Esophagus muscularis mucosa (tissue), 4 donors: Measurements from ENCODE around the gene SAXO1.

Source experiments
- CTCF ChIP-seq, 3 experiments: fragments of 200-600 bp in 2 of 3; fragments of 450-650 bp in 1 of 3; sonication (generic) in 2 of 3; IDR thresholded peaks; one replicate each; pipeline ENCODE4 v1.5.1; 2017 to 2019; ENCODE audit warnings: antibody characterized with exemption in 3 of 3, mild to moderate bottlenecking in 2 of 3, moderate library complexity in 1 of 3
- EP300 ChIP-seq: sonication (generic); formaldehyde crosslinking; IDR thresholded peaks from one replicate; pipeline ENCODE4 v1.6.1; 2017; ENCODE audit warnings: antibody characterized with exemption
- POLR2A ChIP-seq: fragments of 450-650 bp; IDR thresholded peaks from one replicate; pipeline ENCODE4 v1.6.1; 2017; ENCODE audit warnings: antibody characterized with exemption, moderate library complexity, mild to moderate bottlenecking, low read depth
- POLR2AphosphoS5 ChIP-seq, 2 donors: sonication (generic); formaldehyde crosslinking; IDR thresholded peaks; one replicate each; pipeline ENCODE4 v1.6.1; 2017; ENCODE audit warnings: antibody characterized with exemption in 2 of 2

- no peak for TF ChIP-seq CTCF (IDR thresholded peaks at IDR 0.05)
- TF ChIP-seq POLR2A: no peak
- no peak for TF ChIP-seq POLR2AphosphoS5 (IDR thresholded peaks at IDR 0.05)
- no peak for TF ChIP-seq EP300
These were observed 93.1 kb downstream of the SAXO1 start for GRCh38 chr9:18939943-18940342.
